GM18868 (cell line): ENCODE data around the gene ATP12A.

ENCODE experiments used
- ATAC-seq: cut with Tn5 transposase; IDR thresholded peaks from one replicate; pipeline ENCODE4 v1.9.1; 2021; ENCODE audit warnings: mild to moderate bottlenecking, moderate library complexity; ENCODE audit not compliant: unreplicated experiment

The ATP12A gene

GRCh38 chr13:24725379-24725778, 45.2 kb downstream of the ATP12A start:
- ATAC-seq = no peak

- ATAC-seq = peak; percentile 92
Measured at GRCh38 chr13:24727731-24728601, 47.8 kb downstream of the ATP12A start.

- ATAC-seq = peak; percentile 67
Measured at GRCh38 chr13:24730873-24731567, 50.8 kb downstream of the ATP12A start.

- no peak for ATAC-seq
Measured at GRCh38 chr13:24734950-24735349, 54.7 kb downstream of the ATP12A start.

- no peak for ATAC-seq
Measured at GRCh38 chr13:24737042-24737441, 56.8 kb downstream of the ATP12A start.

GRCh38 chr13:24738366-24738847, 58.2 kb downstream of the ATP12A start:
- no peak for ATAC-seq

GRCh38 chr13:24740014-24740890, 60.0 kb downstream of the ATP12A start:
- no peak for ATAC-seq

GRCh38 chr13:24741016-24741662, 60.9 kb downstream of the ATP12A start:
- ATAC-seq = no peak

- ATAC-seq = no peak
Measured at GRCh38 chr13:24741791-24742190, 61.6 kb downstream of the ATP12A start.

GRCh38 chr13:24742294-24742693, 62.1 kb downstream of the ATP12A start:
- no peak for ATAC-seq

- no peak for ATAC-seq
Measured at GRCh38 chr13:24742977-24743376, 62.8 kb downstream of the ATP12A start.

GRCh38 chr13:24744247-24744646, 64.0 kb downstream of the ATP12A start:
- ATAC-seq = no peak

GRCh38 chr13:24745516-24745860, 65.3 kb downstream of the ATP12A start:
- ATAC-seq = no peak

- no peak for ATAC-seq
Measured at GRCh38 chr13:24745861-24746617, 65.8 kb downstream of the ATP12A start.

- ATAC-seq = no peak
Measured at GRCh38 chr13:24746618-24747247, 66.5 kb downstream of the ATP12A start.

GRCh38 chr13:24747248-24748060, 67.2 kb downstream of the ATP12A start:
- no peak for ATAC-seq

GRCh38 chr13:24748061-24748400, 67.8 kb downstream of the ATP12A start:
- no peak for ATAC-seq

- ATAC-seq = no peak
Measured at GRCh38 chr13:24759197-24759596, 79.0 kb downstream of the ATP12A start.
